Uterus (tissue), 2 donors: ENCODE data around the gene SLC39A12.

Experiments used
- POLR2A ChIP-seq, 2 donors: fragments of 450-650 bp; IDR thresholded peaks; one replicate each; pipeline ENCODE4 v1.6.1; 2016; ENCODE audit warnings: antibody characterized with exemption in 2 of 2, mild to moderate bottlenecking in 1 of 2, moderate library complexity in 1 of 2
- TF ChIP-seq, protein P1 (sequence below), 4 experiments: fragments of 200-600 bp in 2 of 4; fragments of 450-650 bp in 2 of 4; sonication (generic) in 2 of 4; IDR thresholded peaks; one replicate each; pipeline ENCODE4 v1.5.1; 2016 to 2019; ENCODE audit warnings: antibody characterized with exemption in 4 of 4, mild to moderate bottlenecking in 2 of 4, moderate library complexity in 1 of 4

DNA sequence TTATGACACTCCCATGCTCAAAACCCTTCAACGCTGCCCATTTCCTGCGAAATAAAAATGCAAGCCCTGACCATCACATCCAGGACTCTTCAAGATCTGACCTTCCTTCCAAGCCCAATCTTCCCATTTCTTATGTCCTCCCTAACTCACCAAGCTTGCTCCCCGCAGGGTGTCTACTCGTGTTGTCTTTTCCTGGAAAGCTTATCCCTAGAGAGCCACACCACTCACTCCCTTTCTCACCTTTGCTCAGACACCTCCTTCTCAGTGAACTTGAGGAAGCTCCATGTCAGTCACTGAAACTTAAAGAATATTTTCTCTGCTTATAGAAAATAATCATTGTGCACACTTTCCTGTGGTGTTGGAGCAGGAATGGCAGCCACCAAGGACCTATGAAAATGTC, 134.1 kb downstream of the SLC39A12 start:
- TF ChIP-seq, protein P1, sequence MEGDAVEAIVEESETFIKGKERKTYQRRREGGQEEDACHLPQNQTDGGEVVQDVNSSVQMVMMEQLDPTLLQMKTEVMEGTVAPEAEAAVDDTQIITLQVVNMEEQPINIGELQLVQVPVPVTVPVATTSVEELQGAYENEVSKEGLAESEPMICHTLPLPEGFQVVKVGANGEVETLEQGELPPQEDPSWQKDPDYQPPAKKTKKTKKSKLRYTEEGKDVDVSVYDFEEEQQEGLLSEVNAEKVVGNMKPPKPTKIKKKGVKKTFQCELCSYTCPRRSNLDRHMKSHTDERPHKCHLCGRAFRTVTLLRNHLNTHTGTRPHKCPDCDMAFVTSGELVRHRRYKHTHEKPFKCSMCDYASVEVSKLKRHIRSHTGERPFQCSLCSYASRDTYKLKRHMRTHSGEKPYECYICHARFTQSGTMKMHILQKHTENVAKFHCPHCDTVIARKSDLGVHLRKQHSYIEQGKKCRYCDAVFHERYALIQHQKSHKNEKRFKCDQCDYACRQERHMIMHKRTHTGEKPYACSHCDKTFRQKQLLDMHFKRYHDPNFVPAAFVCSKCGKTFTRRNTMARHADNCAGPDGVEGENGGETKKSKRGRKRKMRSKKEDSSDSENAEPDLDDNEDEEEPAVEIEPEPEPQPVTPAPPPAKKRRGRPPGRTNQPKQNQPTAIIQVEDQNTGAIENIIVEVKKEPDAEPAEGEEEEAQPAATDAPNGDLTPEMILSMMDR (IDR thresholded peaks at IDR 0.05), result no peak
- no peak for TF ChIP-seq POLR2A (IDR thresholded peaks at IDR 0.05)
